Measurements from ENCODE around the gene QSOX2.

Gene QSOX2

GRCh38 chr9:136235709-136236455, 9.7 kb downstream of the QSOX2 start:
- TF ChIP-seq CTCF (IDR thresholded peaks at IDR 0.05; ENCODE audit: low read depth, low read length, missing control alignments) = no peak
- H3K4me3 ChIP-seq (ENCODE audit: low read depth, low read length) = no peak overlapping the region
- in situ Hi-C loops (cut with HindIII; ENCODE audit: low sequenced_read_pairs) = no loop called here
- no peak for DNase-seq (ENCODE audit: low read depth)

DNA sequence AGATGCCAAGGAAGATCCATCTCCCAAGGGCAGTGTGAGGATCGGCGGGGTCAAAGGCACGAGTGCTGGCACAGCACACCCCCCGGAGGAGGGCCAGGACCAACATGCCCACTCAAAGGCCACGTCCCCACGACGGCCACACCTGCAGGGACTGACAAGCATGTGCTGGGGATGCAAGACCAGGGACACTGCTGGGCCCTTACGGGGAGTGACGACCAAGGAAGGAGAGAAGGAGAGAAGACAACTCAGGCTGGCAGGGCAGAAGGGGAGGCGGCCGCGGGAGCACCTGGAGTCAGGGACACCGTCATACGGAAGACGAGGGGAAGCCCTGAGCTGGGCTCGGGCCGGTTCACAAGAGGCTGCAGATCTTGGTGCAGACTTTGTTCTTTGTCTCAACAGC, 10.4 kb downstream of the QSOX2 start:
- TF ChIP-seq CTCF (IDR thresholded peaks at IDR 0.05; ENCODE audit: low read depth, low read length, missing control alignments) = no peak
- in situ Hi-C loops (cut with HindIII; ENCODE audit: low sequenced_read_pairs) = no loop called here
- no peak overlapping the region for H3K4me3 ChIP-seq (ENCODE audit: low read depth, low read length)
- no peak for DNase-seq (ENCODE audit: low read depth)

DNA sequence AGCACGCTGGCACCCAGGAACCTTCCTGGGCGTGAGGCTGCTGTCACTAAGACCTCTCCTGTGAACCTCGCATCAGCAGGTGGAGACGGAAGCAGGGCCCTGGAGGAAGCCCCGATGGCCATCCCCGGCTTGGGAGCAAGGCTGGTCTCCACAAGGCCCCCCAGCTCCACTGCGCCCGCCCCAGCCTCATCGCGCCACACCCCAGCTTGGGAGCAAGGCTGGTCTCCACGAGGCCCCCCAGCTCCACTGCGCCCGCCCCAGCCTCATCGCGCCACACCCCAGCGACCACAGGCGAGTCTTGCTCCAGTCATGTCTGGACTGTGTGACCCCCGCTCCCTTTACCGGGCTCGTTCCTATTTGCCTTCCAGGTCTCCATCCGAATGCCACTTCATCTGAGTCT, 11.0 kb downstream of the QSOX2 start:
- in situ Hi-C loops (cut with HindIII; ENCODE audit: low sequenced_read_pairs) = no loop called here
- no peak for TF ChIP-seq CTCF (IDR thresholded peaks at IDR 0.05; ENCODE audit: low read depth, low read length, missing control alignments)
- DNase-seq (ENCODE audit: low read depth) = no peak
- H3K4me3 ChIP-seq (ENCODE audit: low read depth, low read length) = no peak overlapping the region

DNA sequence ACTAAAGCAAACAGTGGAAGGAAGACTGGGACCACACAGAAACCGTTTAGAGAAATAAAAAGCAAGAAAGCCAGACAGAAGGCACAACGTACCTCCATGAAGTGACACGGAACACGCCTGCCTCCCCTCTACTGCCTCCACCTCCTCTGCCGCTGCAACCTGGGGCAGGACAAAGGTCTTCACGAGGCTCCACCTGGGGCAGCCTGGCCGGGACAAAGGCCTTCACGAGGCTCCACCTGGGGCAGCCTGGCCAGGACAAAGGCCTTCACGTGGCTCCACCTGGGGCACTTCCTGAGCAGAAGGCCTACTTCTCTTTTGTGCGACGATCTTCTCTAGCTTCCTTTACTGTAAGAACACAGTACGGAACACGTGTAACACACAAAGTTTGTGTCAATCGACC, 11.7 kb downstream of the QSOX2 start:
- no peak overlapping the region for H3K4me3 ChIP-seq (ENCODE audit: low read depth, low read length)
- in situ Hi-C loops (cut with HindIII; ENCODE audit: low sequenced_read_pairs) = no loop called here
- TF ChIP-seq CTCF (IDR thresholded peaks at IDR 0.05; ENCODE audit: low read depth, low read length, missing control alignments) = no peak
- no peak for DNase-seq (ENCODE audit: low read depth)

DNA sequence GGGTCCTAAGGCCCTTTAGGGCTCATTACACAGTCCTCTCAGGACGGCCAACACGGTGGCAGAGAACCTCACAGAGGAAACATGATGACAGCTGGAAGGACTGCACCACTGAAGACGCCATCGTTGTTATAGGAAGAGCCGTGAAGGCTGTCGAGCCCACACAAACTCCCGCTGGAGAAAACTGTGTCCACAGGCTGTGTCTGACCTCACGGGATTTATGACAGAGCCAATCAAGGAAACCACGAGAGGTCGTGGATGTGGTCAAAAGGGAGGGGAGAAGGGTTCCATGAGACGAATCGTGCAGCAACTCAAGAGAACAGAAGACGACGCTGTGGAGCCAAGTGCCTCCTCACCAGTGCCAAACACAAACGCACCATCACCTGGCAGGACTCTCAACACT, 12.2 kb downstream of the QSOX2 start:
- in situ Hi-C loops (cut with HindIII; ENCODE audit: low sequenced_read_pairs) = no loop called here
- H3K4me3 ChIP-seq (ENCODE audit: low read depth, low read length) = no peak overlapping the region
- TF ChIP-seq CTCF (IDR thresholded peaks at IDR 0.05; ENCODE audit: low read depth, low read length, missing control alignments) = no peak
- no peak for DNase-seq (ENCODE audit: low read depth)

DNA sequence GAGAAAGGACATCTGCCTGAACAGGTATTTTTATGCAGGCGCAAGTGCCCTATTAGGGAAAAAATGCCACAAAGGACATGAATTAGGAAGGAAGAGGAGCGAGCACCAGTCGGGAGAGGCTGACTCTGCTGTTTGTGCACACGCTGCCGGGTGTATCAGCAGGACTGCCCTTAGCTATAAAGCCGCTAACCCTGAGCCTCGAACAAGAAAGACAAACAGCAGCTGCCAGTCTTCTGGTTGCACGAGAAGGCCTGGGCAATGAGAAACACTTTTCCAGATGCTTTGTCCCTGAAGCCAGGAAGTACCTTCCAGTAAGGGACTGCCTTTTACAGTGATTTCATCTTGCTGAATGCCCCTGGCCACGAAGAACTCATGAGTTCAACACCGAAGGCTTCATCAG, 12.6 kb downstream of the QSOX2 start:
- no peak overlapping the region for H3K4me3 ChIP-seq (ENCODE audit: low read depth, low read length)
- DNase-seq (ENCODE audit: low read depth) = no peak
- in situ Hi-C loops (cut with HindIII; ENCODE audit: low sequenced_read_pairs) = no loop called here
- TF ChIP-seq CTCF (IDR thresholded peaks at IDR 0.05; ENCODE audit: low read depth, low read length, missing control alignments) = no peak
